Measurements from ENCODE around the gene PRDM16. TPM values are rescaled to one million over a fixed set of nuclear protein-coding genes. Genes with fewer than 3 reads are reported as not detected.

The PRDM16 gene
- total and polyA plus RNA-seq, 2 of the 13 experiments (the other 11 are each of a cell fraction or from before 2014, with no cell fraction given): 0.15 to 0.81 TPM

GRCh38 chr1:3292868-3293562, 224.0 kb downstream of the PRDM16 start (continued):
- TF ChIP-seq BHLHE40 (IDR thresholded peaks at IDR 0.05; ENCODE audit: low read length) (peak; percentile 64), RFXAP (CRISPR knock-in tag; IDR thresholded peaks at IDR 0.05; ENCODE audit: borderline replicate concordance) (no peak), MED13 (CRISPR knock-in tag; IDR thresholded peaks at IDR 0.05) (no peak), CBX2 (IDR thresholded peaks at IDR 0.05; ENCODE audit: low read depth, low read length) (no peak), CBX2 (CRISPR knock-in tag; IDR thresholded peaks at IDR 0.05; ENCODE audit: low read depth) (no peak), ZNF737 (CRISPR knock-in tag; IDR thresholded peaks at IDR 0.05; ENCODE audit: borderline replicate concordance) (no peak), ZSCAN30 (CRISPR knock-in tag; IDR thresholded peaks at IDR 0.05) (no peak), STAT5B (CRISPR knock-in tag; IDR thresholded peaks at IDR 0.05) (no peak), RCOR2 (CRISPR knock-in tag; IDR thresholded peaks at IDR 0.05) (peak; percentile 40; the same call in 1 of the 2 replicates), ZFP90 (CRISPR knock-in tag; IDR thresholded peaks at IDR 0.05; ENCODE audit: borderline replicate concordance) (peak; percentile 76; the same call in 1 of the 2 replicates), ZBTB20 (CRISPR knock-in tag; IDR thresholded peaks at IDR 0.05; ENCODE audit: borderline replicate concordance, low read depth) (peak; percentile 34; the same call in 1 of the 2 replicates), ZBTB34 (CRISPR knock-in tag; IDR thresholded peaks at IDR 0.05) (no peak), ZNF629 (CRISPR knock-in tag; conservative IDR thresholded peaks at IDR 0.05) (no peak), CERS6 (CRISPR knock-in tag; IDR thresholded peaks at IDR 0.05) (no peak), ERF (CRISPR knock-in tag; IDR thresholded peaks at IDR 0.05) (no peak), HIVEP1 (CRISPR knock-in tag; IDR thresholded peaks at IDR 0.05) (no peak), SP2 (CRISPR knock-in tag; IDR thresholded peaks at IDR 0.05) (no peak), ZNF292 (CRISPR knock-in tag; IDR thresholded peaks at IDR 0.05; ENCODE audit: borderline replicate concordance, low read depth) (peak; percentile 51; the same call in 1 of the 2 replicates), HOXA3 (CRISPR knock-in tag; IDR thresholded peaks at IDR 0.05) (peak; percentile 55; the same call in 1 of the 2 replicates), NFRKB (IDR thresholded peaks at IDR 0.05) (no peak), SP140L (CRISPR knock-in tag; IDR thresholded peaks at IDR 0.05; ENCODE audit: borderline replicate concordance) (no peak), HNRNPK (IDR thresholded peaks at IDR 0.05; ENCODE audit: low read depth, low read length, poor library complexity, severe bottlenecking) (no peak), ZNF503 (CRISPR knock-in tag; IDR thresholded peaks at IDR 0.05) (peak; percentile 76; the same call in 1 of the 2 replicates), ZNF441 (CRISPR knock-in tag; IDR thresholded peaks at IDR 0.05; ENCODE audit: borderline replicate concordance) (peak; percentile 74; the same call in 1 of the 2 replicates), CSRNP1 (CRISPR knock-in tag; IDR thresholded peaks at IDR 0.05) (peak; percentile 28; the same call in 1 of the 2 replicates), SIX1 (CRISPR knock-in tag; IDR thresholded peaks at IDR 0.05; ENCODE audit: borderline replicate concordance) (peak; percentile 61; the same call in 1 of the 2 replicates)
